ENCODE data around the gene RBM4. TPM values are rescaled to one million over a fixed set of nuclear protein-coding genes. Genes with fewer than 3 reads are reported as not detected.
"Not testable (repeated sequence)": the region's sequence is repeated elsewhere in the genome, so short reads cannot be mapped to it uniquely, and the experiment has no call there.

Gene RBM4
- total RNA-seq, 1 experiment from 2014 or later, result 93.9 TPM

DNA sequence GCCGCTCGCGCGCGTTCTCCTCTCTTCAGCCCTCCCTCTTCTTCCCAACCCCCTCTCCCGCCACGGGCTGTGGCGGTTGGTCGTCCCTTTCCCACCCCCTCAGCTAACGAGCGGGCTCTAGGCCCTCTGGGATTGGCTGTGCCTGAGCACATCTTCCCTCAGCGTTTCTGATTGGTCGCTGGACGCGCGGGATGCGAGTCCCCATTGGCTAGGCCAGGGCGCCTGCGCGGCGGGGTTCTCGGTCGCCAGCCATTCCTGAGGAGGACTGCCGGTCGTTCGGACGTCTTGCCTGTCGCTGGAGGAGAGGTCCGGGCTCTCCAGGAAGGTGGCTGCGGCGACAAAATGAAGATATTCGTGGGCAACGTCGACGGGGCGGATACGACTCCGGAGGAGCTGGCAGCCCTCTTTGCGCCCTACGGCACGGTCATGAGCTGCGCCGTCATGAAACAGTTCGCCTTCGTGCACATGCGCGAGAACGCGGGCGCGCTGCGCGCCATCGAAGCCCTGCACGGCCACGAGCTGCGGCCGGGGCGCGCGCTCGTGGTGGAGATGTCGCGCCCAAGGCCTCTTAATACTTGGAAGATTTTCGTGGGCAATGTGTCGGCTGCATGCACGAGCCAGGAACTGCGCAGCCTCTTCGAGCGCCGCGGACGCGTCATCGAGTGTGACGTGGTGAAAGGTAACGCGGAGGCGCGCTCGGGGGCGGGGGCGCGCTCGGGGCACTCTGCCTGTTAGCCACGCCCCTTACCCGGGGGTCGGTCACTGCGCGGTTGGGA lies 21.9 kb upstream of the RBM4 start, which contains the start of gene RBM14:
RBM14 (plus strand) TSS at position 252 of the 776 bp plus-strand sequence; CDS start at position 343, 91 bp downstream.
- peak; percentile 99 for DNase-seq (ENCODE audit: low read depth)

- no peak for DNase-seq (ENCODE audit: low read depth)
Observed at GRCh38 chr11:66617155-66617834, 21.2 kb upstream of the RBM4 start.

DNA sequence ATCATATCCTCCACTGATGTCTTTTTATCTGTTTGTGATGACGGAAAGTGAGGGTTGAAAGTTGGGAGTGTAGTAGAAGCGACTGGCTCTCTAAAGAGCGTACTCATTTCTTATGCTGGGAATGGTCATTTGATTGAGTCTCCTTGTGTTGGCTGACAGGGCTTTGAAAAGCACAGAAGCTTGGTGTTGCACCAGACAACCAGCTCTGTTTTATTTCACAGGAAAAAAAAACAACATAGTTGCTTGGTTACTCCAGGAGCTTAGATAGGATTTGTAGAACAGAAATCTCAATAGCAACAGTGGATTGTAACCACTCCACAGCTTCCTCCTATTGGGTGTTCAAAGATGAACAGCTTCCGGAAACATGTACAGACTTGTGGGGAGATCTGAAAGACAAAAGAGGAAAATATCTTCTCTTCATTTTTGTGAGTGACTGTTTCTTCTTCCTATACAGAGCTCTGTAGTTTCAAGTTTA lies 19.4 kb upstream of the RBM4 start:
- peak; percentile 32 for DNase-seq (ENCODE audit: low read depth)

- no peak for DNase-seq (ENCODE audit: low read depth)
Observed at GRCh38 chr11:66624450-66624849, 14.1 kb upstream of the RBM4 start.

DNA sequence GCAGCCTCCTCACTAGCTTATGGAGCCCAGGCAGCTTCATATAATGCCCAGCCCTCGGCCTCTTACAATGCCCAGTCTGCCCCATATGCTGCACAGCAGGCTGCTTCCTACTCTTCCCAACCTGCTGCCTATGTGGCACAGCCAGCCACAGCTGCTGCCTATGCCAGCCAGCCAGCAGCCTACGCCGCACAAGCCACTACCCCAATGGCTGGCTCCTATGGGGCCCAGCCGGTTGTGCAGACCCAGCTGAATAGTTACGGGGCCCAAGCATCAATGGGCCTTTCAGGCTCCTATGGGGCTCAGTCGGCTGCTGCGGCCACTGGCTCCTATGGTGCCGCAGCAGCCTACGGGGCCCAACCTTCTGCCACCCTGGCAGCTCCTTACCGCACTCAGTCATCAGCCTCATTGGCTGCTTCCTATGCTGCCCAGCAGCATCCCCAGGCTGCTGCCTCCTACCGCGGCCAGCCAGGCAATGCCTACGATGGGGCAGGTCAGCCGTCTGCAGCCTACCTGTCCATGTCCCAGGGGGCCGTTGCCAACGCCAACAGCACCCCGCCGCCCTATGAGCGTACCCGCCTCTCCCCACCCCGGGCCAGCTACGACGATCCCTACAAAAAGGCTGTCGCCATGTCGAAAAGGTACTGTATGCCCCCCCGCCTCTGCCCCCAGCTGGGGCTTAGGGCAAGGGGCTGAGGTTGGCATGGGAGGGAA lies 13.3 kb upstream of the RBM4 start:
- no peak for DNase-seq (ENCODE audit: low read depth)

GRCh38 chr11:66625752-66626149 lies 12.8 kb upstream of the RBM4 start:
- DNase-seq (ENCODE audit: low read depth), result no peak

DNA sequence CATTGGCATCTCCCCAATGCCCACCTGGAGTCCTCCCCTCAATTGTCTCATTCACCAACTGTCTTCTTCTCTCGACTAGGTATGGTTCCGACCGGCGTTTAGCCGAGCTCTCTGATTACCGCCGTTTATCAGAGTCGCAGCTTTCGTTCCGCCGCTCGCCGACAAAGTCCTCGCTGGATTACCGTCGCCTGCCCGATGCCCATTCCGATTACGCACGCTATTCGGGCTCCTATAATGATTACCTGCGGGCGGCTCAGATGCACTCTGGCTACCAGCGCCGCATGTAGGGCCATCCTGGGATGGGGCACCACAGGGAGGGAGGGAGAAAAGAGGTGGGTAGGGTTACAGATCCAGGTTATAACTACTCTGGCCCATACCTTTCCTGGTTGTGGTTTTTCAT lies 12.1 kb upstream of the RBM4 start:
- no peak for DNase-seq (ENCODE audit: low read depth)

GRCh38 chr11:66626926-66627325 lies 11.6 kb upstream of the RBM4 start:
- no peak for DNase-seq (ENCODE audit: low read depth)

GRCh38 chr11:66628061-66628603 lies 10.4 kb upstream of the RBM4 start:
- no peak for DNase-seq (ENCODE audit: low read depth)

- DNase-seq (ENCODE audit: low read depth), result no peak
Observed at GRCh38 chr11:66629356-66629755, 9.1 kb upstream of the RBM4 start.

GRCh38 chr11:66631883-66632282 lies 6.6 kb upstream of the RBM4 start:
- no peak for DNase-seq (ENCODE audit: low read depth)

- no peak for DNase-seq (ENCODE audit: low read depth)
Observed at GRCh38 chr11:66632952-66633351, 5.6 kb upstream of the RBM4 start.

- DNase-seq (ENCODE audit: low read depth), result no peak
Observed at GRCh38 chr11:66636411-66636810, 2.1 kb upstream of the RBM4 start.

DNA sequence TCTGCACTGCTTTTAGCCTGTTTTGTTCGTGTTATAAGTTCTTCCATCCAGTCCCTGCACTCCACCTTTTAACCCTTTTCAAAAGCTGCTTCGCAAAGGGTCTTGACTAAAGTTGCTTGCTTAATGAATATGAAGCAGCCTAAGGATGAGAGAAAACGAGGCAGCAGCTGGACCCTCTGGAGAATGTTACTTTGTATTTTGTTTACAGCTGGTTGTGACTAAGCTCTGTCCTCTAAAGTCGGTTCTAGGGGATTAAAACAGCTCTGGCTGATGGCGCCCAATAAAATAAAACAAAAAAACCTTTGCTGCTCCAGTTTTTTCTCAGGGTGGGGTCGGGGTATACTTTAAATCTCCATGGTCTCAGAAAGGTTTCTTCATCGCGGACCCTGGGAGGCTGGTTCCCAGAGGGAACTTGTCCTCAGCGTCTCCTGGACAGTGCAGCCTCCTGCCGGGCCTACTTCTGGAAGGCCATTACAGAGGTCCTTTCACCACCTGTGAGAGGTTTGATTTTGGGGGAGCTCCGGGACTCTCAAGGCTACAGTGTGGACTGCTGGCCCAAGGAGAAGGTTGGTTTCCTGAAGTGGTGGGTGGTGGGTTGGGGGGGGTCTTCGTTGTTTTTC lies 836 bp upstream of the RBM4 start:
- DNase-seq (ENCODE audit: low read depth), result no peak

- peak; percentile 19 for DNase-seq (ENCODE audit: low read depth)
Observed at GRCh38 chr11:66639066-66639813, 737 bp downstream of the RBM4 start.

GRCh38 chr11:66639814-66640340 lies 1.4 kb downstream of the RBM4 start:
- not testable (repeated sequence) for DNase-seq (ENCODE audit: low read depth)

- DNase-seq (ENCODE audit: low read depth), result no peak
Observed at GRCh38 chr11:66641834-66642233, 3.3 kb downstream of the RBM4 start.

- no peak for DNase-seq (ENCODE audit: low read depth)
Observed at GRCh38 chr11:66643745-66644437, 5.4 kb downstream of the RBM4 start.

DNA sequence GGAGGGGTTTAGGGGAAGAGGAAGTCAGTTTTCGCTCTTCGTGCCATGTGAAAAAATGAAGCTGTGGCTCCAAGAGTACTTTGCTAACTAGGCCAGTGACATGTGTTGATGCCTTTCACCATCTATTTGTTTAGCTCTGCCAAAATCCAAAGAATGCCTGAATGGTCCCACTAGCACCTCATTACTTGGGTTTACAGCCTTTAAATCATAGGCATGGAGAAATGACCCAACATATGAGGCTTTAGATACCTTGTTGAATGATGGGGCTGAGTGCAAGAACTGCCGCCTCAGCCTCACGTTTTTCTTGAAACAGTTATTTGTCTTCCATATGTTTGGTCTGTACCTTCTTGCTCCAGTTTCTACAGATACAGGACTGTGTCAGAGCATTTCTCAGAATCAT lies 8.3 kb downstream of the RBM4 start:
- DNase-seq (ENCODE audit: low read depth), result no peak

DNA sequence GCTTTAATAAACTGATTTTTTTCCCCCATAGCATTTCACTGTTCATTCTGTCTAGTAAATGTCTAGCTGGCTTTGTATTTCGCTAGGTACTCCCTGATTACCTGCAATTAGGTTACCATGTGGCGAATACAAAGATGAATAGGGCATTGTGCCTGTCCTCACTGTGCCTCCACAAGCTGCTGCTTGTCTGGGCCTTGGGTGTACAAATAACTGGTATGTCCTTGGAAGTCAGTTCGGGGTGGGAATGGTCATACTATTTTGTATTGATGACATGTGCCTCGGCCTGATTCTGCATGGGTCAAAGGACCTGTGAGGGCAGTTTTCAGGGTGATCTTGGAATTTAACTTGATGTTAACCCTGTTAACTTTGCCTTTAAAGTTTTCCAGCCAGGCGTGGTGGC lies 11.4 kb downstream of the RBM4 start:
- no peak for DNase-seq (ENCODE audit: low read depth)
